GM23338 (cell line): ENCODE data around the gene STRIT1. TPM values are rescaled to one million over a fixed set of nuclear protein-coding genes. Genes with fewer than 3 reads are reported as not detected.

ENCODE experiments used
- ATAC-seq: fragments of 200-7000 bp; cut with Tn5 transposase; 3 replicates; pipeline ENCODE4 v1.9.1; 2020
- DNase-seq: peaks from one replicate; pipeline ENCODE4 v3.0.0-alpha.2; 2015; ENCODE audit warnings: low spot score
- H2AFZ ChIP-seq: fragments of 200-600 bp; sonication (generic); 2 replicates; pipeline ENCODE4 v1.8.0; 2016; ENCODE audit warnings: antibody characterized with exemption, mild to moderate bottlenecking, moderate library complexity
- H3F3A ChIP-seq: fragments of 200-600 bp; sonication (generic); replicated peaks from 2 replicates; pipeline ENCODE4 v1.8.0; 2017; ENCODE audit warnings: antibody characterized with exemption, mixed run types, low read depth
- H3K27ac ChIP-seq: fragments of 200-600 bp; sonication (generic); 2 replicates; pipeline ENCODE4 v1.6.1; 2016; ENCODE audit warnings: low read depth
- H3K27me3 ChIP-seq: fragments of 200-600 bp; sonication (generic); 2 replicates; pipeline ENCODE4 v1.8.0; 2016; ENCODE audit warnings: mild to moderate bottlenecking, mixed run types, moderate library complexity; ENCODE audit not compliant: insufficient read depth
- H3K36me3 ChIP-seq: fragments of 200-600 bp; sonication (generic); 2 replicates; pipeline ENCODE4 v1.8.0; 2016; ENCODE audit warnings: mild to moderate bottlenecking; ENCODE audit not compliant: insufficient read depth
- H3K4me1 ChIP-seq: fragments of 200-600 bp; sonication (generic); 2 replicates; pipeline ENCODE4 v1.8.0; 2016; ENCODE audit warnings: mild to moderate bottlenecking, moderate library complexity; ENCODE audit not compliant: insufficient read depth
- H3K4me2 ChIP-seq: fragments of 200-600 bp; sonication (generic); 2 replicates; pipeline ENCODE4 v1.7.1; 2017; ENCODE audit warnings: mixed run types
- H3K4me3 ChIP-seq: fragments of 200-600 bp; sonication (generic); 2 replicates; pipeline ENCODE4 v1.6.1; 2016; ENCODE audit warnings: mixed run types
- H3K79me2 ChIP-seq: fragments of 200-600 bp; sonication (generic); replicated peaks from 2 replicates; pipeline ENCODE4 v1.8.0; 2017; ENCODE audit warnings: mild to moderate bottlenecking; ENCODE audit not compliant: insufficient read depth
- H3K9me2 ChIP-seq: fragments of 200-600 bp; sonication (generic); 2 replicates; pipeline ENCODE4 v1.8.0; 2017; ENCODE audit not compliant: insufficient read depth
- H4K20me1 ChIP-seq: fragments of 200-600 bp; sonication (generic); replicated peaks from 2 replicates; pipeline ENCODE4 v1.8.0; 2017; ENCODE audit warnings: mild to moderate bottlenecking; ENCODE audit not compliant: insufficient read depth
- H3K27ac Mint-ChIP-seq: 2 replicates; pipeline ENCODE4 v1.8.0; 2020; ENCODE audit warnings: inconsistent platforms, mild to moderate bottlenecking, moderate library complexity, mixed read lengths
- H3K27me3 Mint-ChIP-seq: 3 replicates; pipeline ENCODE4 v1.8.0; 2022; ENCODE audit warnings: low read depth, mild to moderate bottlenecking, moderate library complexity, mixed read lengths, inconsistent platforms; ENCODE audit not compliant: insufficient read depth, poor library complexity
- H3K36me3 Mint-ChIP-seq: 3 replicates; pipeline ENCODE4 v1.8.0; 2021; ENCODE audit warnings: low read depth, mild to moderate bottlenecking, inconsistent platforms, moderate library complexity, mixed read lengths
- H3K4me1 Mint-ChIP-seq: 3 replicates; pipeline ENCODE4 v1.8.0; 2020; ENCODE audit warnings: mild to moderate bottlenecking, inconsistent platforms, mixed read lengths
- H3K4me3 Mint-ChIP-seq: 3 replicates; pipeline ENCODE4 v1.8.0; 2021; ENCODE audit warnings: moderate library complexity, mild to moderate bottlenecking, inconsistent platforms, mixed read lengths
- H3K9me3 Mint-ChIP-seq: 3 replicates; pipeline ENCODE4 v1.8.0; 2020; ENCODE audit warnings: moderate library complexity, mild to moderate bottlenecking, inconsistent platforms, mixed read lengths
- CREB1 ChIP-seq: fragments of 250-450 bp; sonication (Bioruptor Pico); IDR thresholded peaks from 2 replicates; pipeline ENCODE4 v1.5.0; 2020; ENCODE audit warnings: low read depth, mild to moderate bottlenecking, moderate library complexity
- EZH2phosphoT487 ChIP-seq: fragments of 200-600 bp; sonication (generic); IDR thresholded peaks from one replicate; pipeline ENCODE4 v1.8.1; 2018; ENCODE audit warnings: antibody characterized with exemption; ENCODE audit not compliant: unreplicated experiment
- JUNB ChIP-seq: IDR thresholded peaks from one replicate; pipeline ENCODE4 v1.6.1; 2016; ENCODE audit warnings: antibody characterized with exemption; ENCODE audit not compliant: unreplicated experiment
- STAT1 ChIP-seq: IDR thresholded peaks from one replicate; pipeline ENCODE4 v1.6.1; 2016; ENCODE audit warnings: antibody characterized with exemption; ENCODE audit not compliant: unreplicated experiment
- ZNF114 ChIP-seq: fragments of 250-450 bp; sonication (Bioruptor Pico); IDR thresholded peaks from 2 replicates; pipeline ENCODE4 v1.5.0; 2020; ENCODE audit warnings: mild to moderate bottlenecking, moderate library complexity
- ZNF331 ChIP-seq: fragments of 250-450 bp; sonication (Bioruptor Pico); IDR thresholded peaks from 2 replicates; pipeline ENCODE4 v1.5.0; 2020; ENCODE audit warnings: low read depth, mild to moderate bottlenecking, moderate library complexity
- polyA plus RNA-seq: library from polyadenylated mRNA; unstranded; fragments of >200 nt; fragmentation: Nextera tagmentation; extraction: Ambion mirVana; gene quantifications from 2 replicates; pipeline ENCODE4 v1.2.1, GENCODE V29; 2016
- total RNA-seq: library from RNA; depleted of rRNA; stranded (reverse); fragments of >200 nt; shearing (Covaris generic); gene quantifications from 2 replicates; pipeline ENCODE4 v1.2.3, GENCODE V29; 2014
- TF ChIP-seq, protein P1 (sequence below), 2 experiments: fragments of 200-600 bp in 1 of 2; sonication (generic) in 1 of 2; conservative IDR thresholded peaks; 2 replicates each; pipeline versions ENCODE4 v1.5.1 to v1.6.1; 2016 to 2017; ENCODE audit warnings: antibody characterized with exemption in 2 of 2, low read depth in 2 of 2, mild to moderate bottlenecking in 2 of 2, moderate library complexity in 1 of 2
- TF ChIP-seq, protein P2 (sequence below): IDR thresholded peaks from one replicate; pipeline ENCODE4 v1.6.1; 2018; ENCODE audit warnings: antibody characterized with exemption; ENCODE audit not compliant: unreplicated experiment
- TF ChIP-seq, protein P3 (sequence below): IDR thresholded peaks from 2 replicates; pipeline ENCODE4 v1.6.1; 2016; ENCODE audit warnings: antibody characterized with exemption

STRIT1 gene
- total and polyA plus RNA-seq, 2 experiments from 2014 or later, result 1.5 to 1.6 TPM

DNA sequence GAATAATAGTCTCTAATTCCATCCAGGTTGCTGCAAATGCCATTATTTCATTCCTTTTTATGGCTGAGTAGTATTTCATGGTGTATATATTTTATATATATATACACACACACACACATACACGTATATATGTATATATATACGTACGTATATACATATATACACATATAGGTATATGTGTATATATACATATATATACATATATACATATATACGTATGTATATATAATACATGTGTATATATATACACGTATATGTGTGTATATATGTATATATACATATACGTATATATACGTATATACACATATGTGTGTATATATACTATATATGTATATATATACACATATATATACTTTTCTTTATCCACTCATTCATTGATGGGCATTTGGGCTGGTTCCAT lies 13.7 kb upstream of the STRIT1 start (continued):
- TF ChIP-seq, protein P1, sequence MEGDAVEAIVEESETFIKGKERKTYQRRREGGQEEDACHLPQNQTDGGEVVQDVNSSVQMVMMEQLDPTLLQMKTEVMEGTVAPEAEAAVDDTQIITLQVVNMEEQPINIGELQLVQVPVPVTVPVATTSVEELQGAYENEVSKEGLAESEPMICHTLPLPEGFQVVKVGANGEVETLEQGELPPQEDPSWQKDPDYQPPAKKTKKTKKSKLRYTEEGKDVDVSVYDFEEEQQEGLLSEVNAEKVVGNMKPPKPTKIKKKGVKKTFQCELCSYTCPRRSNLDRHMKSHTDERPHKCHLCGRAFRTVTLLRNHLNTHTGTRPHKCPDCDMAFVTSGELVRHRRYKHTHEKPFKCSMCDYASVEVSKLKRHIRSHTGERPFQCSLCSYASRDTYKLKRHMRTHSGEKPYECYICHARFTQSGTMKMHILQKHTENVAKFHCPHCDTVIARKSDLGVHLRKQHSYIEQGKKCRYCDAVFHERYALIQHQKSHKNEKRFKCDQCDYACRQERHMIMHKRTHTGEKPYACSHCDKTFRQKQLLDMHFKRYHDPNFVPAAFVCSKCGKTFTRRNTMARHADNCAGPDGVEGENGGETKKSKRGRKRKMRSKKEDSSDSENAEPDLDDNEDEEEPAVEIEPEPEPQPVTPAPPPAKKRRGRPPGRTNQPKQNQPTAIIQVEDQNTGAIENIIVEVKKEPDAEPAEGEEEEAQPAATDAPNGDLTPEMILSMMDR (conservative IDR thresholded peaks at IDR 0.05; ENCODE audit: low read depth in 2 of 2), result no peak
- no peak for TF ChIP-seq CREB1 (CRISPR knock-in tag)
- TF ChIP-seq, protein P2, sequence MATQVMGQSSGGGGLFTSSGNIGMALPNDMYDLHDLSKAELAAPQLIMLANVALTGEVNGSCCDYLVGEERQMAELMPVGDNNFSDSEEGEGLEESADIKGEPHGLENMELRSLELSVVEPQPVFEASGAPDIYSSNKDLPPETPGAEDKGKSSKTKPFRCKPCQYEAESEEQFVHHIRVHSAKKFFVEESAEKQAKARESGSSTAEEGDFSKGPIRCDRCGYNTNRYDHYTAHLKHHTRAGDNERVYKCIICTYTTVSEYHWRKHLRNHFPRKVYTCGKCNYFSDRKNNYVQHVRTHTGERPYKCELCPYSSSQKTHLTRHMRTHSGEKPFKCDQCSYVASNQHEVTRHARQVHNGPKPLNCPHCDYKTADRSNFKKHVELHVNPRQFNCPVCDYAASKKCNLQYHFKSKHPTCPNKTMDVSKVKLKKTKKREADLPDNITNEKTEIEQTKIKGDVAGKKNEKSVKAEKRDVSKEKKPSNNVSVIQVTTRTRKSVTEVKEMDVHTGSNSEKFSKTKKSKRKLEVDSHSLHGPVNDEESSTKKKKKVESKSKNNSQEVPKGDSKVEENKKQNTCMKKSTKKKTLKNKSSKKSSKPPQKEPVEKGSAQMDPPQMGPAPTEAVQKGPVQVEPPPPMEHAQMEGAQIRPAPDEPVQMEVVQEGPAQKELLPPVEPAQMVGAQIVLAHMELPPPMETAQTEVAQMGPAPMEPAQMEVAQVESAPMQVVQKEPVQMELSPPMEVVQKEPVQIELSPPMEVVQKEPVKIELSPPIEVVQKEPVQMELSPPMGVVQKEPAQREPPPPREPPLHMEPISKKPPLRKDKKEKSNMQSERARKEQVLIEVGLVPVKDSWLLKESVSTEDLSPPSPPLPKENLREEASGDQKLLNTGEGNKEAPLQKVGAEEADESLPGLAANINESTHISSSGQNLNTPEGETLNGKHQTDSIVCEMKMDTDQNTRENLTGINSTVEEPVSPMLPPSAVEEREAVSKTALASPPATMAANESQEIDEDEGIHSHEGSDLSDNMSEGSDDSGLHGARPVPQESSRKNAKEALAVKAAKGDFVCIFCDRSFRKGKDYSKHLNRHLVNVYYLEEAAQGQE, result no peak
- TF ChIP-seq JUNB, result no peak

DNA sequence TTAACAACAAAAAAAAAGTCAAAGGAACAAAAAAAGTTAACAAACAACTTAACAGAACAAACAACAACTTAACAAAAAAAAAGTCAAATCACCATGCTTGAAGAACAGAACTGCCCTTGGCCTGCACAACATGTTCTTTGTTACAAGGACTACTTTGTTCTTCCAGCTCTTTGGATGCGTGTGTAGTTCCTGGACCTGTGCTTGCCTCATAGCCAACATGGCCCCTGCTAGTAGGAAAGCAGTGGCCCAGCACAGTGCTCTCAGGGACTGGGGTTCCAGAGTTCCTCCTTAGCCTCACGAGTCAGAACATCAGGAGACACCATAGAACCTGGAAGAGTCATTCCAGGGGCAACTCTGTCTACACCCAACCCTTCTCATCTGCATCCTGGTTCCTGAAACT lies 10.9 kb upstream of the STRIT1 start:
- H3K36me3 Mint-ChIP-seq, result no peaks in the 10 kb centered on the region
- 0 out of 2 replicates have a peak overlapping the region, but pooled peaks have one; percentile 15 for H3K27ac ChIP-seq
- no peaks in the 10 kb centered on the region for H3K4me1 ChIP-seq
- DNase-seq (no peak), ATAC-seq (no peak)
- H3K4me2 ChIP-seq, result no peak overlapping the region
- H3K9me3 Mint-ChIP-seq, result no peaks in the 10 kb centered on the region; the same call in 2 of the 3 replicates
- H2AFZ ChIP-seq, result no peak overlapping the region; the same call in 1 of the 2 replicates
- H3K79me2 ChIP-seq, result no peaks in the 10 kb centered on the region
- 0 out of 2 replicates have a peak, but pooled peaks cover 2% of the 10 kb centered on the region for H3K9me2 ChIP-seq
- no peak overlapping the region for H3K27ac Mint-ChIP-seq
- TF ChIP-seq, protein P1 (conservative IDR thresholded peaks at IDR 0.05; ENCODE audit: low read depth in 2 of 2), result no peak
- TF ChIP-seq CREB1 (CRISPR knock-in tag) (no peak), EZH2phosphoT487 (no peak), ZNF331 (CRISPR knock-in tag) (no peak), ZNF114 (CRISPR knock-in tag) (no peak), STAT1 (no peak), JUNB (no peak)
- TF ChIP-seq, protein P3, sequence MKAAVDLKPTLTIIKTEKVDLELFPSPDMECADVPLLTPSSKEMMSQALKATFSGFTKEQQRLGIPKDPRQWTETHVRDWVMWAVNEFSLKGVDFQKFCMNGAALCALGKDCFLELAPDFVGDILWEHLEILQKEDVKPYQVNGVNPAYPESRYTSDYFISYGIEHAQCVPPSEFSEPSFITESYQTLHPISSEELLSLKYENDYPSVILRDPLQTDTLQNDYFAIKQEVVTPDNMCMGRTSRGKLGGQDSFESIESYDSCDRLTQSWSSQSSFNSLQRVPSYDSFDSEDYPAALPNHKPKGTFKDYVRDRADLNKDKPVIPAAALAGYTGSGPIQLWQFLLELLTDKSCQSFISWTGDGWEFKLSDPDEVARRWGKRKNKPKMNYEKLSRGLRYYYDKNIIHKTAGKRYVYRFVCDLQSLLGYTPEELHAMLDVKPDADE, result no peak
- TF ChIP-seq, protein P2, result no peak
- H3K4me3 ChIP-seq, result no peak overlapping the region
- H3K27me3 Mint-ChIP-seq, result peaks cover 2% of the 10 kb centered on the region
- no peaks in the 10 kb centered on the region for H3K27me3 ChIP-seq
- no peaks in the 10 kb centered on the region for H3F3A ChIP-seq
- no peak overlapping the region for H3K4me3 Mint-ChIP-seq
- H3K36me3 ChIP-seq, result no peaks in the 10 kb centered on the region
- H4K20me1 ChIP-seq, result no peaks in the 10 kb centered on the region
- H3K4me1 Mint-ChIP-seq, result peaks cover 5% of the 10 kb centered on the region; the same call in 2 of the 3 replicates
